ENCODE measurements around the gene BIN1. TPM values are rescaled to one million over a fixed set of nuclear protein-coding genes. Genes with fewer than 3 reads are reported as not detected.

BIN1 gene
- total RNA-seq, 2 donors from 2014 or later = 49.2 to 84.8 TPM

- DNase-seq (ENCODE audit: low spot score) = peak; percentile 76
- intact Hi-C loops (cut with DNase I) = loop anchor here in 1 of 2 donors (10.0 kb wide), 1 partner anchor 67 kb away; no protein-coding TSS in a partner anchor
Measured at GRCh38 chr2:127107622-127107999, 657 bp upstream of the BIN1 start.

DNA sequence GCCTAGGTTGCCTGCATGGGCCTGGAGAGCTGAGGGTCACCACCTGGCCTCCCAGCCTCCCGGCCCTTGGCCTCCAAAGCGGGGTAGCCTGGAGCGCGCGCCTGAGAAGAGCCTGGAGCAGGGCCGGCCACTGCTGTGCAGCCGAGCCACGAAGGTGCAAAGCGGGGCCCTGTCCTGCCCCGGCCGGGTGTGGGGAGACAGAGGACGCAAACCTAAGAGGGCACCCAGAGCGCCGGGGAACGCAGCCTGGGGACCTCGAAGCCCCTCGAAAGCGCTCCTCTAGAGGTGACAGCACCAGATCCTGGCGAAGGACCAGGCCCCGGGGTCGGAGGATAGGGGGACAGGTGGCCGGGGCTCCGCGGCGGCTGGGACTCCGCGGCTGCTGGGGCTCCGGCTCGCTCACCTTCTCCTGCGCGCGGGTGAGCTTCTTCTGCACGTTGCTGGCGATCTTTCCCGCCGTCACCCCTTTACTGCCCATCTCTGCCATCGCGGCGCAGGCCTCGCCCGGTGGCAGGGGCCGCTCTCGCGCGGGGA is 430 bp downstream of the BIN1 start:
- intact Hi-C loops (cut with DNase I) = loop anchor here in 1 of 2 donors (10.0 kb wide), 1 partner anchor 68 kb away; no protein-coding TSS in a partner anchor
- peak; percentile 86 for DNase-seq (ENCODE audit: low spot score)

DNA sequence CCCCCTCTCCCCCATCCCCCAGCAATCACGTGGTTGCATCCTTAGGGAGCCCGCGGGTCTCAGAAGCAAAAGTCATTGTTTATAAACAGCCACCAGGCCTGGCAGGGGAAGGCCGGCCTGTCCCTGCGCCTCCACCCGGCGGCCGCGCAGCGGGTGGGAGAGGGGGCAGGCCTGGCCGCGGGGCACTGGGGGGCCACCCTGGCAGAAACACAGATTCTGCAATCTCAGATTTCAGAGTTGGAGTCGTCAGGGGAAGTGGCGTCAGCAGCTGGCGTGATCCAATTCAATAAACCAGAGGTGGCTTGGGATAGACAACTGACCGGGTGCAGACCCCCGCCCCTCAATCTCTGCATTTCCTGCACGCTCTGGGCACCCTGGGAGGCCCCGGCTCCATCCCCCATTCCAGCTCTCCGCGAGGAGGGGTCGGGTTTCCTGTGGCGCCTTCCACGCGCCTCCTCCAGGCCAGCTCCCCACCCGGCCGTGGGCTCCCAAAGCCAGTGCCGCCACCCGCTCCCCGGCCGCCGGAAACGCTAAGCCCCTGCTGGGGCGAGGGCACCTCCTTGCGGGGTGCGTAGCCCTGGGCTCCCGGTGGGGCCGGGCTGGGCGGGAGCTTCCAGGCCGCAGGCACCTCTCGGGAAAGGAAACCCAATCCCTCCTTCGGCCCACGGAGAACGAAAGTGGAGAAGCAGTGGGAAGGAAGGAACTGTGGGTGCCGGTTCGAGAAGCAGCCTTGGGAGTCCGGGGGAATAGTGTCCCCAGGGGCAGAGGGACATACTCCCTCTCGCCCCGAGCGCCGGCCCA is 1.1 kb downstream of the BIN1 start:
- DNase-seq (ENCODE audit: low spot score) = peak; percentile 83
- intact Hi-C loops (cut with DNase I) = loop anchor here in 1 of 2 donors (10.0 kb wide), 1 partner anchor 69 kb away; no protein-coding TSS in a partner anchor

DNA sequence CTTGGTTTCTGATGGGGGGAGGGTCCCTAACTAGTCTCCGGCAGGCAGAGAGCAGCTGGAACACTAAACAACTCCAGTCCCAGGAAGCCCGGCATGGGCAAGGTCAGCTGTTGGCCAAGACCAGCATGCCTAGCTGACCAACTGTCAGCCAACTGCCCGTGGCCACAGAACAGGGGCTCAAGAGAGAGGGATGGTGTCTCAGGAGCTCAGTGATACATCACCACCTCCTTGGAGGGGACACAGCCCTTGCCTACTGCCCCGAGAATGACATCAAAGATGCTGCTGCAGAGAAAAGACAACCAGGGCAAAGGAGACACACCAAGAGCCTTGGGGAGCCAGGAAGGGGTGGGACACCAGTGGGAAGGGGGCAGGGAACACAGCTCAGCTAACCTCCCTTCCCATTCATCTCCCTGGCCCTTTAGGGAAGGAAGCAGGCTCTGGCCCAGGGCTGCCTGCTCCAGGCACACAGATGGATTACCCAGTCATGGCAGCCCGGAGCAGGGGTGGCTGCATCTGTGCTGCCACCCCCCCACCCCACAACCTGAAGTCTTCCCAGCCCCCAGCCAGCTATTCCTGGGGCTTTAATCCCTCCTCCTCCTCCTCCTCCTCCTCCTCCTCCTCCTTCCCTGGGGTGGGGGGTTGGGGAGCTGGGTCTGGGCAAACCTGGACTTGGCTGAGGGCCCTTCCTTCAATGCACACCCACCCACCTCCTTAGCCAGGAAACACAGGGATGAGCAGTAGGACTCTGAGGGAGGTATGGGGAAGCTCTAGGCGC is 1.9 kb downstream of the BIN1 start:
- intact Hi-C loops (cut with DNase I) = loop anchor here in 1 of 2 donors (10.0 kb wide), 1 partner anchor 70 kb away; no protein-coding TSS in a partner anchor

DNA sequence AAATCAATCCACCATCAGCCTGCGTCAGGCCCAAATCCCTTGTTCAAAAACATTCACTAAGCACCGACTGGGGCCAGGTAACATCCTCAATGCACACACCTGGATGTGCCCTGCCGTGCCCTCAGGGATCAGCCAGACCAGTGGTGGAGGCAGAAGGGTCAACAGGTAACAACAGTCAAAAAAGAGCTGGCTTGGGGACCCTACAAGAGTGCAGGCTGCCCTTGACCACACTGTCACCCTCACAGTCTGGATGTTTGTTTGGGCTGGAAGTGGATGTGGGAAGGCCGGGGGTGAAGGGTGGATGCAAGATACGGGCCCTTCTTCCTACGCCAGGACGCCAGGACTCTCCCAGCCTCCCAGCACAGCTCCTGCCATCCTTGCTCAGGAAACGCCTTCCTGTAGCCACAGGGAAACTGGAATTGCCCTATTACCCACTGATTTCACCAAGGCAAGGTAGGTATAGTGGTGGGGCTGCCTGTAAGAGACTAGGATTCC is 2.7 kb downstream of the BIN1 start:
- intact Hi-C loops (cut with DNase I) = loop anchor here in 1 of 2 donors (10.0 kb wide), 1 partner anchor 71 kb away; no protein-coding TSS in a partner anchor
- peak; percentile 71 for DNase-seq (ENCODE audit: low spot score)

More for the DNA sequence above, 1.9 kb downstream of the BIN1 start:
- peak; percentile 78 for DNase-seq (ENCODE audit: low spot score)

DNA sequence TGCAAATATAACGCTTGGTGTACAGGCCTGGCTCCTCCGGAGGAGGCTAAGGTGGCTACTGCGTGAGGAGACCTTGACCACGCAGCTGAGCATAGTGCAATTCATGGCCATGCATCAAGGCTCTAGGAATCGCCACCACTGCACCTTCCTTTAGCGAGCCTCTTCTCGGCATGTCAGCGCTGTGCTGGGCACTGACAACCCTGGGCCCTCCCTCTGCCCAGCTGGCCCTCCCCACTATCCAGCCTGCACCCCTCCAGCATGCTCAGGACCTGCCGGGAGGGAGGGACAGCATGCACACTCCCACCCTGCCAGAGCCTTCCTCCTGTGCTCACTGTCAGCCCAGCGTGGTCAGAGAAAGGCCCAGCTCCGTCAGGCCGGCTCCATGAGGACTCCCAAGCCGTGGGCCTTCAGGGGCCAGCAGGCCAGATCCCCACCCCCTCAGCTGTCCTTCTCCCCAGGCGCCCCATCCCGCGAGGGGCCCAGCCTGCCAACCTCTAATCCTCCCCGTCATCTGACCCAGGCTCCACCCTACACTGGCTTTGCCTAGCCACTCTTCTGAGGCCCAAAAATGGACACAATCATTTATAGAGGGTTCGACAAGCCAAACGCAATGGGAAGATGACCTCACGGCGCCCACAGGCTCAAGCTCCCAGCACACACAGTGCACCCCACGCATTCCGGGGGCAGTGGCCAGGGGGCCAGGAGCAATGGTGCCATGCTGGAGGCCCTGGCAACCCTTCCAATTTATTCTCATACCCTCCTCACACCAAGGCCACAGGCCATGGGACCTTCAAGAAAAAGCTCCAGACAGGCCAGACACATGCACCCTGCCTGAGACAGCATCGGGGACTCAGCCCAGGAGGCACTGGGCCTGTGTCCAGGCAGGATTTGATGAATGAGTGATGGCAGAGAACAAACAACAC is 3.5 kb downstream of the BIN1 start:
- intact Hi-C loops (cut with DNase I) = loop anchor here in 1 of 2 donors (10.0 kb wide), 1 partner anchor 71 kb away; no protein-coding TSS in a partner anchor
- DNase-seq (ENCODE audit: low spot score) = peak; percentile 74

DNA sequence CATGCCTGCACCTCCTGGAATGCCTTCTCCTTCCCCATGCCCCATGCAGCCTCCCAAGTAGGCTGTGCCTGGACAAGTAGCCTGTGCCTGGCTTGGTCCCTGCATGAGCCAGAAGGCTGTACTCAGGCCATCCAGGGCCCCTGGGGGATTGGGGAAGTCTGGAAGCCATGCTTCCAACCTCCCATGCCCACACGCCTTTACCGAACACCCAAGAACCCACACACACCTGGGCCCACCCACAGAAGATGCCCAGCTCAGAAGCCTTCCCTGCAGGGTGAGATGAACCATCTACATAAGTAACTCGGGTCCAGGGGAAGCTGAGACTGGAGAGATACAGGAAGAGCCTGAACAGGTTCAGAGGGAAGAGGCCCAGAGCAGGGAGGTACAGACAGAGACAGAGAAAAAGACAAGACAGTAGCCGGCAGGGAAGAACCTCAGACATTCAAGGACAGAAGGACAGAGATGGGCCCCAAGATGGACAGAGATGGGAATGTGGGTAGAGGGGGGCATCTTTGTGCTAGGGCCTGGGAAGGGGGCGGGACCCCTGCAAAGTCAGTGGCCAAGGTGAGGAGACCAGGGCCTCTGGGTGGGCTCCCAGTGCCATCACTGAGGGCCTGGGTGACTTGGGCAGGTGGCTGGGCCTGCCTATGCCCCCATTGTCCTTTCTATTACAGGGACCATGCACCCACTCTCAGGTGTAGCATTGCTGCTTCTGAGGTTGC is 4.3 kb downstream of the BIN1 start:
- intact Hi-C loops (cut with DNase I) = loop anchor here in 1 of 2 donors (10.0 kb wide), 1 partner anchor 72 kb away; no protein-coding TSS in a partner anchor
- DNase-seq (ENCODE audit: low spot score) = peak; percentile 38

GRCh38 chr2:127101756-127102477 is 5.0 kb downstream of the BIN1 start:
- DNase-seq (ENCODE audit: low spot score) = peak; percentile 37
- intact Hi-C loops (cut with DNase I) = loop anchor here in 1 of 2 donors (10.0 kb wide), 1 partner anchor 73 kb away; no protein-coding TSS in a partner anchor

GRCh38 chr2:127101048-127101611 is 5.8 kb downstream of the BIN1 start:
- DNase-seq (ENCODE audit: low spot score) = peak; percentile 45
- intact Hi-C loops (cut with DNase I) = loop anchor here in 1 of 2 donors (10.0 kb wide), 1 partner anchor 74 kb away; no protein-coding TSS in a partner anchor

DNA sequence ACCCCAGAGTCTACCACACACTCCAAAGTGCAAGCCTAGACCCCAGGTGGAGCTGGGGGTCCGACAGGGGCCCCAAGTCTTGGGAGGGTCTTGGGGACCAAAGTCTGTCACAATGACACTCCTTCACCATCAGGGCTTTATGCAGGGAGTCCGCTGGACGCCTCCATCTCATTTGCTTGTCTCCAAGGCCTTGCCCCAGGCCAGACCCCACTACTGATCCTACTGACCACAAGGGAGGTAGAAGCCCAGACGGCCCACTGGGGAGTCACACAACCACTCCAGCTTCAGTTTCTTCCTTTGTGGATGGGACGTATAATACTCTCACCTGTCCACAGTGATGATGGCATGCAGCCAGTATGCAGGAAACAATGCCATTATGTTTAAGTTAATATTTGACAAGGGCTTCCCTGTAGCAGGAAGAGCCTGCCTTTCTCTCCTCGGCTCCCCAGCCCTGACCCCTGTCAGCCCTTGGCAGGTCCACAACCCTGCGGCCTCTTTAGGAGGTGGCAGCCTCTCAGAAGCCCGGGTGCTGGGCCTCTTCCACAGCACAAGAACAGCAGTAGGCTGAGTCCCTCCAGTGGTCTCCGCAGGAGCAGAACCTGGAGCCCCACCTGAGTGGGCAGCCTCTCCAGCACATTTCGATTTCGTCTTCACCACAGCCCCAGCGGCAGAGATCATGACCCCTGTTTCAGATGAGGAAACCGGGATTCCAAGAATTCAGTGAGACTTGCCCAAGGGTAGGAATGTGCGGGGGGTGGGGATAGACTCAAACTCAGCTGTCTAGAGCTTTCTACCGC is 6.5 kb downstream of the BIN1 start:
- intact Hi-C loops (cut with DNase I) = loop anchor here in 1 of 2 donors (10.0 kb wide), 1 partner anchor 74 kb away; no protein-coding TSS in a partner anchor
- no peak for DNase-seq (ENCODE audit: low spot score)

GRCh38 chr2:127098711-127099110 is 8.2 kb downstream of the BIN1 start:
- DNase-seq (ENCODE audit: low spot score) = no peak
- intact Hi-C loops (cut with DNase I) = no loop called here

GRCh38 chr2:127097841-127098651 is 8.9 kb downstream of the BIN1 start:
- DNase-seq (ENCODE audit: low spot score) = no peak
- intact Hi-C loops (cut with DNase I) = no loop called here

DNA sequence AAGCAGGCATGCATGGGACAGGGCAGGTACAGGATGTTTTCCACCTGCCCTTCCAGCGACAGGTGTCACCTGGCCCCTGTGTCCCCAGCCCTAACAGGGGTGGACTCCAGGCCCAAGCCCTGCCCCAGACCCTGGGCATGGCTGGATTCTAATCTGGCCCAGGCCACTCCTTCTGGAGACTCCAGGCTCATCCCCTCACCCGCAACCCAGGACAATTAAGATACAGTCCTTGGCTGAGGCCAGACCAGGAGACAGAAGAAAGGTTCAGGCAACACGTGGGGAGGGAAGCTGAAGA is 9.5 kb downstream of the BIN1 start:
- no peak for DNase-seq (ENCODE audit: low spot score)
- intact Hi-C loops (cut with DNase I) = no loop called here

- no peak for DNase-seq (ENCODE audit: low spot score)
- intact Hi-C loops (cut with DNase I) = no loop called here
Measured at GRCh38 chr2:127096718-127097470, 10.1 kb downstream of the BIN1 start.

GRCh38 chr2:127096280-127096679 is 10.7 kb downstream of the BIN1 start:
- no peak for DNase-seq (ENCODE audit: low spot score)
- intact Hi-C loops (cut with DNase I) = no loop called here
